HepG2 (cell line): ENCODE measurements around the gene SLC23A3. TPM values are rescaled to one million over a fixed set of nuclear protein-coding genes. Genes with fewer than 3 reads are reported as not detected.

Source experiments
- ADNP ChIP-seq: sonication (generic); formaldehyde crosslinking; IDR thresholded peaks from 2 replicates; pipeline ENCODE4 v1.4.0; 2020; ENCODE audit warnings: missing genetic modification reagents
- BRF2 ChIP-seq: sonication (generic); formaldehyde crosslinking; IDR thresholded peaks from 2 replicates; pipeline ENCODE4 v1.8.1; 2022; ENCODE audit warnings: mild to moderate bottlenecking, missing genetic modification reagents
- CHD2 ChIP-seq: IDR thresholded peaks from 2 replicates; pipeline ENCODE4 v1.6.1; 2011; ENCODE audit warnings: low read depth, low read length, improper control_type of control experiment
- GABPB1 ChIP-seq: IDR thresholded peaks from 2 replicates; pipeline ENCODE4 v1.6.1; 2016; ENCODE audit warnings: mild to moderate bottlenecking, missing genetic modification reagents, moderate library complexity, missing compliant biosample characterization
- HCFC1 ChIP-seq: fragments of 150-350 bp; IDR thresholded peaks from 2 replicates; pipeline ENCODE4 v1.6.1; 2014; ENCODE audit warnings: low read depth, low read length
- HOXA5 ChIP-seq: sonication (generic); formaldehyde crosslinking; IDR thresholded peaks from 2 replicates; pipeline ENCODE4 v1.4.0; 2020; ENCODE audit warnings: missing genetic modification reagents
- ISL2 ChIP-seq: sonication (generic); formaldehyde crosslinking; IDR thresholded peaks from 2 replicates; pipeline ENCODE4 v1.5.0; 2020; ENCODE audit warnings: missing genetic modification reagents
- KLF12 ChIP-seq: sonication (generic); formaldehyde crosslinking; IDR thresholded peaks from 2 replicates; pipeline ENCODE4 v1.4.0; 2020; ENCODE audit warnings: missing genetic modification reagents, borderline replicate concordance
- NFE2L1 ChIP-seq: sonication (generic); formaldehyde crosslinking; IDR thresholded peaks from 2 replicates; pipeline ENCODE4 v1.4.0; 2020; ENCODE audit warnings: missing genetic modification reagents, mild to moderate bottlenecking, borderline replicate concordance
- PAXIP1 ChIP-seq: sonication (generic); formaldehyde crosslinking; conservative IDR thresholded peaks from 2 replicates; pipeline ENCODE4 v1.4.0; 2020; ENCODE audit warnings: mild to moderate bottlenecking, missing genetic modification reagents, moderate library complexity
- POGZ ChIP-seq: sonication (generic); formaldehyde crosslinking; IDR thresholded peaks from 2 replicates; pipeline ENCODE4 v1.4.0; 2020; ENCODE audit warnings: mild to moderate bottlenecking, missing genetic modification reagents
- RFX3 ChIP-seq: IDR thresholded peaks from 2 replicates; pipeline ENCODE4 v1.6.1; 2016; ENCODE audit warnings: missing biosample characterization, missing genetic modification reagents
- RFX5 ChIP-seq: IDR thresholded peaks from 2 replicates; pipeline ENCODE4 v1.6.1; 2011; ENCODE audit warnings: low read depth, low read length, improper control_type of control experiment
- TBX3 ChIP-seq: fragments of 450-650 bp; IDR thresholded peaks from 2 replicates; pipeline ENCODE4 v1.6.1; 2017; ENCODE audit warnings: antibody characterized with exemption, mild to moderate bottlenecking, inconsistent platforms, borderline replicate concordance
- TEAD2 ChIP-seq: sonication (generic); formaldehyde crosslinking; IDR thresholded peaks from 2 replicates; pipeline ENCODE4 v1.9.0; 2021; ENCODE audit warnings: missing genetic modification reagents
- THAP11 ChIP-seq: IDR thresholded peaks from 2 replicates; pipeline ENCODE4 v1.6.1; 2016; ENCODE audit warnings: missing biosample characterization, missing genetic modification reagents
- ZNF34 ChIP-seq: sonication (generic); formaldehyde crosslinking; IDR thresholded peaks from 2 replicates; pipeline ENCODE4 v1.4.0; 2020; ENCODE audit warnings: mild to moderate bottlenecking, missing genetic modification reagents, borderline replicate concordance
- ZNF75D ChIP-seq: sonication (generic); formaldehyde crosslinking; IDR thresholded peaks from 2 replicates; pipeline ENCODE4 v1.8.1; 2023; ENCODE audit warnings: missing genetic modification reagents, mild to moderate bottlenecking, borderline replicate concordance
- polyA plus RNA-seq, 8 experiments: library from polyadenylated mRNA; depleted of rRNA in 3 of 8; stranded (reverse) in 7 of 8; unstranded in 1 of 8; fragments of >200 nt; fragmentation: Illumina TruSeq in 4 of 8; extraction: Trizol in 4 of 8; gene quantifications; 2 replicates each; pipeline versions ENCODE4 v1.2.1 to v1.2.3, GENCODE V29; 2011 to 2016; ENCODE audit warnings: low read depth in 4 of 8, missing spikeins in 1 of 8, mixed read lengths in 1 of 8; ENCODE audit not compliant: insufficient read depth in 1 of 8
- total RNA-seq, 5 experiments: library from RNA; depleted of rRNA; stranded (reverse); fragments of >200 nt; fragmentation: Illumina TruSeq; extraction: Trizol; gene quantifications; 2 replicates each; pipeline ENCODE4 v1.2.3, GENCODE V29; 2016; ENCODE audit warnings: low read depth in 1 of 5
- TF ChIP-seq, protein P1 (sequence below): sonication (generic); formaldehyde crosslinking; IDR thresholded peaks from 2 replicates; pipeline ENCODE4 v1.4.0; 2020; ENCODE audit warnings: missing genetic modification reagents
- TF ChIP-seq, protein P2 (sequence below): fragments of 450-650 bp; IDR thresholded peaks from 2 replicates; pipeline ENCODE4 v1.6.1; 2017; ENCODE audit warnings: mild to moderate bottlenecking
- TF ChIP-seq, protein P3 (sequence below): sonication (generic); formaldehyde crosslinking; IDR thresholded peaks from 2 replicates; pipeline ENCODE4 v1.8.0; 2022; ENCODE audit warnings: mild to moderate bottlenecking, missing genetic modification reagents

SLC23A3 gene
- total and polyA plus RNA-seq, 2 of the 13 experiments (the other 11 are each of a cell fraction or from before 2014, with no cell fraction given) = 0.38 to 0.78 TPM

GRCh38 chr2:219125225-219125885 is 44.5 kb downstream of the SLC23A3 start (continued):
- TF ChIP-seq KLF12 (no peak), THAP11 (CRISPR knock-in tag) (0 out of 2 replicates have a peak, but pooled peaks have one; percentile 19), PAXIP1 (CRISPR knock-in tag) (no peak), RFX5 (no peak), ZNF75D (CRISPR knock-in tag) (no peak), TEAD2 (CRISPR knock-in tag) (no peak), POGZ (CRISPR knock-in tag) (no peak), ADNP (CRISPR knock-in tag) (no peak), RFX3 (CRISPR knock-in tag) (no peak), HOXA5 (CRISPR knock-in tag) (no peak), ISL2 (no peak; the same call in 1 of the 2 replicates), CHD2 (no peak), GABPB1 (no peak), TBX3 (no peak), ZNF34 (no peak), NFE2L1 (no peak), HCFC1 (no peak), BRF2 (CRISPR knock-in tag) (no peak)
- TF ChIP-seq, protein P1, sequence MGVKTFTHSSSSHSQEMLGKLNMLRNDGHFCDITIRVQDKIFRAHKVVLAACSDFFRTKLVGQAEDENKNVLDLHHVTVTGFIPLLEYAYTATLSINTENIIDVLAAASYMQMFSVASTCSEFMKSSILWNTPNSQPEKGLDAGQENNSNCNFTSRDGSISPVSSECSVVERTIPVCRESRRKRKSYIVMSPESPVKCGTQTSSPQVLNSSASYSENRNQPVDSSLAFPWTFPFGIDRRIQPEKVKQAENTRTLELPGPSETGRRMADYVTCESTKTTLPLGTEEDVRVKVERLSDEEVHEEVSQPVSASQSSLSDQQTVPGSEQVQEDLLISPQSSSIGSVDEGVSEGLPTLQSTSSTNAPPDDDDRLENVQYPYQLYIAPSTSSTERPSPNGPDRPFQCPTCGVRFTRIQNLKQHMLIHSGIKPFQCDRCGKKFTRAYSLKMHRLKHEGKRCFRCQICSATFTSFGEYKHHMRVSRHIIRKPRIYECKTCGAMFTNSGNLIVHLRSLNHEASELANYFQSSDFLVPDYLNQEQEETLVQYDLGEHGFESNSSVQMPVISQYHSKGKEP = no peak
- TF ChIP-seq, protein P2, sequence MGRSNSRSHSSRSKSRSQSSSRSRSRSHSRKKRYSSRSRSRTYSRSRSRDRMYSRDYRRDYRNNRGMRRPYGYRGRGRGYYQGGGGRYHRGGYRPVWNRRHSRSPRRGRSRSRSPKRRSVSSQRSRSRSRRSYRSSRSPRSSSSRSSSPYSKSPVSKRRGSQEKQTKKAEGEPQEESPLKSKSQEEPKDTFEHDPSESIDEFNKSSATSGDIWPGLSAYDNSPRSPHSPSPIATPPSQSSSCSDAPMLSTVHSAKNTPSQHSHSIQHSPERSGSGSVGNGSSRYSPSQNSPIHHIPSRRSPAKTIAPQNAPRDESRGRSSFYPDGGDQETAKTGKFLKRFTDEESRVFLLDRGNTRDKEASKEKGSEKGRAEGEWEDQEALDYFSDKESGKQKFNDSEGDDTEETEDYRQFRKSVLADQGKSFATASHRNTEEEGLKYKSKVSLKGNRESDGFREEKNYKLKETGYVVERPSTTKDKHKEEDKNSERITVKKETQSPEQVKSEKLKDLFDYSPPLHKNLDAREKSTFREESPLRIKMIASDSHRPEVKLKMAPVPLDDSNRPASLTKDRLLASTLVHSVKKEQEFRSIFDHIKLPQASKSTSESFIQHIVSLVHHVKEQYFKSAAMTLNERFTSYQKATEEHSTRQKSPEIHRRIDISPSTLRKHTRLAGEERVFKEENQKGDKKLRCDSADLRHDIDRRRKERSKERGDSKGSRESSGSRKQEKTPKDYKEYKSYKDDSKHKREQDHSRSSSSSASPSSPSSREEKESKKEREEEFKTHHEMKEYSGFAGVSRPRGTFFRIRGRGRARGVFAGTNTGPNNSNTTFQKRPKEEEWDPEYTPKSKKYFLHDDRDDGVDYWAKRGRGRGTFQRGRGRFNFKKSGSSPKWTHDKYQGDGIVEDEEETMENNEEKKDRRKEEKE = no peak
- TF ChIP-seq, protein P3, sequence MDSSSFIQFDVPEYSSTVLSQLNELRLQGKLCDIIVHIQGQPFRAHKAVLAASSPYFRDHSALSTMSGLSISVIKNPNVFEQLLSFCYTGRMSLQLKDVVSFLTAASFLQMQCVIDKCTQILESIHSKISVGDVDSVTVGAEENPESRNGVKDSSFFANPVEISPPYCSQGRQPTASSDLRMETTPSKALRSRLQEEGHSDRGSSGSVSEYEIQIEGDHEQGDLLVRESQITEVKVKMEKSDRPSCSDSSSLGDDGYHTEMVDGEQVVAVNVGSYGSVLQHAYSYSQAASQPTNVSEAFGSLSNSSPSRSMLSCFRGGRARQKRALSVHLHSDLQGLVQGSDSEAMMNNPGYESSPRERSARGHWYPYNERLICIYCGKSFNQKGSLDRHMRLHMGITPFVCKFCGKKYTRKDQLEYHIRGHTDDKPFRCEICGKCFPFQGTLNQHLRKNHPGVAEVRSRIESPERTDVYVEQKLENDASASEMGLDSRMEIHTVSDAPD (CRISPR knock-in tag) = no peak
